ENCODE results near the gene SAT2.
A peak's percentile ranks its signal among the peaks of the same experiment; 100 is the strongest.
"Not testable (repeated sequence)": the region's sequence is repeated elsewhere in the genome, so short reads cannot be mapped to it uniquely, and the experiment has no call there.

SAT2 gene

DNA sequence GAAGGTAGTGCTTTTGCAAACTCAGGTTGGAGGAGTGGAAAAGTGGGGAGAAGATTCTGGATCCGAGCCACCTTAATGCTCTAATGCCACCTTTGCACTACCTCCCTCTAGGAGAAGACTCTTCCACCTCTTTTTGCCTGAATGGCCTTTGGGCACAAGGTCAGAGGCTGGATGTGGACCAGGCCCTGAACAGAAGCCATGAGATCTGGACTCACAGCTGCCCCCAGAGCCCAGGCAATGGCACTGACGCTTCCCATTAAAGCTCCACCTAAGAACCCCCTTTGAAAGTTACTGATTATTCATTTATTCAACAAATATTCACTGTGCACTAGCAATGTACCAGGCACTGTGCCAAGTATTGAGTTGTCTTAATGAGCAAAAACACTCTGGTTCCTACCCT lies 5.5 kb upstream of the SAT2 start:
- TF ChIP-seq, protein P1, sequence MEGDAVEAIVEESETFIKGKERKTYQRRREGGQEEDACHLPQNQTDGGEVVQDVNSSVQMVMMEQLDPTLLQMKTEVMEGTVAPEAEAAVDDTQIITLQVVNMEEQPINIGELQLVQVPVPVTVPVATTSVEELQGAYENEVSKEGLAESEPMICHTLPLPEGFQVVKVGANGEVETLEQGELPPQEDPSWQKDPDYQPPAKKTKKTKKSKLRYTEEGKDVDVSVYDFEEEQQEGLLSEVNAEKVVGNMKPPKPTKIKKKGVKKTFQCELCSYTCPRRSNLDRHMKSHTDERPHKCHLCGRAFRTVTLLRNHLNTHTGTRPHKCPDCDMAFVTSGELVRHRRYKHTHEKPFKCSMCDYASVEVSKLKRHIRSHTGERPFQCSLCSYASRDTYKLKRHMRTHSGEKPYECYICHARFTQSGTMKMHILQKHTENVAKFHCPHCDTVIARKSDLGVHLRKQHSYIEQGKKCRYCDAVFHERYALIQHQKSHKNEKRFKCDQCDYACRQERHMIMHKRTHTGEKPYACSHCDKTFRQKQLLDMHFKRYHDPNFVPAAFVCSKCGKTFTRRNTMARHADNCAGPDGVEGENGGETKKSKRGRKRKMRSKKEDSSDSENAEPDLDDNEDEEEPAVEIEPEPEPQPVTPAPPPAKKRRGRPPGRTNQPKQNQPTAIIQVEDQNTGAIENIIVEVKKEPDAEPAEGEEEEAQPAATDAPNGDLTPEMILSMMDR (IDR thresholded peaks at IDR 0.05; ENCODE audit: low read depth, low read length) = no peak
- DNase-seq (ENCODE audit: extremely low read depth, low read depth) = no peak

DNA sequence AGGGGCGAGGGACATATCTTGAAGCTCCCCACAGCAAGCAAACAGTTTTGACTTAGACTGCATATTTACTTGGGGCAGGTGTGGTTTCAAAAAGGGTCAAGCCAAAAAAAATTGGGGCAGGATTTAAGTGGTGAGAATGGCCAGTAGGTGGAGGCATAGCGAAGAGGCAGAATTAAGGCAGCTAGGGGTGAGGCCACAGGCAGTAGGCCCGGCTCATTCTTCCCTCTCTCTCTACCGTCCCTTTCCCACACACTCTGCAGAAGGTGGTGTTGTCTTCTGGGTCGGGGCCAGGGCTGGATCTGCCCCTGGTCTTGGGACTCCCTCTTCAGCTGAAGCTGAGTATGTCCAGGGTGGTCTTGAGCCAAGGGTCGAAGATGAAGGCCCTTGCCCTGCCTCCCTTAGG lies 4.9 kb upstream of the SAT2 start:
- DNase-seq (ENCODE audit: extremely low read depth, low read depth) = peak; percentile 24
- TF ChIP-seq, protein P1 (IDR thresholded peaks at IDR 0.05; ENCODE audit: low read depth, low read length) = peak; percentile 53

DNA sequence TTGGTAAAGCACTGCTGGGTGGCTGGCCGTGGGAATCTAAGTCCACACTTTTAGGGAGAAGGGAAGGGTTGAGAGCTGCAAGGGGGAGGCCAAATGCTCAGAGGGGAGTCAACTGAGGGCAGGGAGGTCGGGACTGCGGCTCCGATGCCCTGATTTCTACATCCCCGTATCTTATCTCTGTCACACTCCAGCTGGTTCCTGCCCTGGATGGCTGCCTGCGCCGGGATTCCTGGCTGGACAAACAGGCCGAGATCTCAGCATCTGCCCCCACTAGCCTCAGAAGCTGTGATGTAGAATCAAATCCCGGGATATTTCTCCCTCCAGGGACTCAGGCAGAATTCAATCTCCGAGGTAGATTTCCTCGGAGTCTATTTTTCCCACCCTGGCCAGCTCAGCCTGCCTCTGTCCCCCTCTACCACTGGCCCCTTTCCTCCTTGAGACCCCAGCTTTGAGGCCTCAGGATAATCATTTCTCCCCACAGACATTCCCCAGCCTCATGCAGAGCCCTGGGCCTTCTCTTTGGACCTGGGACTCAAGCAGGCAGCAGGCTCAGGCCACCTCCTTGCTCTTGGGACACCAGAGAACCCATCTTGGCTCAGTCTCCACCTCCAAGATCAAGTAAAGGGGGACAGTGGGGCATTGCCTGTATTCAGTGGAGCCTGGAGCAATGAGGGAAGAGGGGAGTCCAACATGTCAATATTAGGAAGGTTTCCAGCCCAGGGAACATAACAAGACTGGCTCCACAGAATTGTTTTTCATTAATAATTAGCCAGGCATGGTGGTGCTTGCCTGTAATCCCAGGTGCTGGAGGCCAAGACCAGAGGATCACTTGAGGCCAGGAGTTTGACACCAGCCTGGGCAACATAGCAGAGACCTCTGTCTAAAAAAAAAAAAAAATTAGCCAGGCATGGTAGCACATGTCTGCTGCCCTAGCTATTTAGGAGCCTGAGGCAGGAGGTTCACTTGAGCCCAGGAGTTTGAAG lies 4.1 kb upstream of the SAT2 start:
- TF ChIP-seq, protein P1 (IDR thresholded peaks at IDR 0.05; ENCODE audit: low read depth, low read length) = no peak
- no peak for DNase-seq (ENCODE audit: extremely low read depth, low read depth)

DNA sequence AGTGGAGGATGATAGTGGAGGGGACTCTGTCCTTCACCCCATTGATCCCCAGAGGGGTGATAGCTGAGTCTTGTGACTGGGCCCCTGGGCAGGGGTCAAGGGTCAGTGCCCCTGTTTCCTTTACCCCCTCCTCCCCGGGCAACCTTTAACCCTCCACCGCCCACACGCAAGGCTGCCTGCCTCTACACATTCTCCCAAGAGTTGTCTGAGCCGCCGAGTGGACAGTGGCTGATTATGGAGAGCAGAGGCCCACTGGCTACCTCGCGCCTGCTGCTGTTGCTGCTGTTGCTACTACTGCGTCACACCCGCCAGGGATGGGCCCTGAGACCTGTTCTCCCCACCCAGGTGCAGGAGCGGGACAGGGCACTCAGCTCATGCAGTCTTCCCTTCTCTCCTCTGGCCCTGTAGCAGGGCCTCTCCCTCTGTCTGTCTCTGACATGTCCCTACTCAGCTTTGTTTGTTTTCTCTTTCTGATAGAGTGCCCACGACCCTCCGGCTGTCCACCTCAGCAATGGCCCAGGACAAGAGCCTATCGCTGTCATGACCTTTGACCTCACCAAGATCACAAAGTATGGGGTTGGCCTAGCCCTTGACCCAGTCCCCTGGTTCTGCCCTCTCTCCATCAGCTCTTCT lies 2.4 kb upstream of the SAT2 start, which contains the start of gene SHBG:
TSS of gene SHBG (plus strand) at position 197 of the 633 bp plus-strand sequence. CDS start at position 235, 38 bp downstream.
- TF ChIP-seq, protein P1 (IDR thresholded peaks at IDR 0.05; ENCODE audit: low read depth, low read length) = no peak
- no peak for DNase-seq (ENCODE audit: extremely low read depth, low read depth)

DNA sequence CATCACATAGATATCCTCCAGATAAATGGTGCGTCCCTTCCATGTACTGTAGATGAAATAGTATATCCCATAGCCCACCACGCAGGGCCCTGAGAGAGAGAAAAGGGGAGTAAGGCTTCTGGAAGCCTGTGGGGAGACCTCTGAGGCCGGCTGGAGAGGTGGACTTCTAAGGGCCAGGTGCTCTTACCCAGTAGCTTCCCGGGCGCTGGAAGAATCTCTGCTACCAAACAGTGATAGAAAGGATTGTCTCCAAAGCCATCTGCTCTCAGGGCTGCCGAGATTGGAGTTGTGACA lies 718 bp downstream of the SAT2 start:
- TF ChIP-seq, protein P1 (IDR thresholded peaks at IDR 0.05; ENCODE audit: low read depth, low read length) = no peak
- DNase-seq (ENCODE audit: extremely low read depth, low read depth) = no peak

DNA sequence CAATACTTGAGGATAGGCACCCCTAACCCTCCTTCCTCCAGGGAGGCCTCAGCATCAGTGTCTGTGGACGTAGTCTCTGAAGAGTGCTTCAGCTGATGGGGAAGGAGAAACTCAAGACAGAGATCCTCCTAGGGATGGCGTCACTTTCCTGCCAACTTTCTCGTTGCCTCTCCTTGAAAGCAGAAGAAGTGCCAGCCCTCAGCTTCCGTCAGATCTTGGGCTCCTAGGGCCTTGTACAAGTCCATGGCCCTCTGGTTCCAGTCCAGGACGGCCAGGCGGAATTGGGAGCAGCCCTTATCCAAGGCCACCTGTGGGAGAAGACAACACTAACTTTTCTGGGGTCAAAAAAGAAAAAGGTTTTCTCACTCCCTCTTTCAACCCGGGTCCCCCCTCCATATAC lies 1.3 kb downstream of the SAT2 start:
- DNase-seq (ENCODE audit: extremely low read depth, low read depth) = no peak
- TF ChIP-seq, protein P1 (IDR thresholded peaks at IDR 0.05; ENCODE audit: low read depth, low read length) = no peak

DNA sequence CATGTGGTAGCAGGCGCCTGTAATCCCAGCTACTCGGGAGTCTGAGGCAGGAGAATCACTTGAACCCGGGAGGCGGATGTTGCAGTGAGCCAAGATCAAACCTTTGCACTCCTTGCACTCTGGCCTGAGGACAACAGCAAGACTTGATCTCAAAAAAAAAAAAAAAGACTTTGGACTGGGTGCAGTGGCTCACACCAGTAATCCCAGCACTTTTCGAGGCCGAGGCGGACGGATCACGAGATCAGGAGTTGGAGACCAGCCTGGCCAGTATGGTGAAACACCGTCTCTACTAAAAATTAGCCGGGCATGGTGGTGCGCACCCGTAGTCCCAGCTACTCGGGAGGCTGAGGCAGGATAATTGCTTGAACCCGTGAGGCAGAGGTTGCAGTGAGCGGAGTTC lies 1.9 kb downstream of the SAT2 start:
- DNase-seq (ENCODE audit: extremely low read depth, low read depth) = not testable (repeated sequence)
